ENCODE data around the gene ATP4B. TPM values are rescaled to one million over a fixed set of nuclear protein-coding genes. Genes with fewer than 3 reads are reported as not detected.

The ATP4B gene
- total RNA-seq, 1 donor, result not detected

- no peak for DNase-seq (ENCODE audit: low read depth)
- H3K4me3 ChIP-seq (ENCODE audit: low read depth, low read length), result no peak overlapping the region
- TF ChIP-seq CTCF (IDR thresholded peaks at IDR 0.05; ENCODE audit: insufficient read depth, low read depth, low read length), result no peak
These were observed 1.9 kb downstream of the ATP4B start for GRCh38 chr13:113656003-113656588.

GRCh38 chr13:113655346-113656002 is 2.5 kb downstream of the ATP4B start:
- no peak for DNase-seq (ENCODE audit: low read depth)
- TF ChIP-seq CTCF (IDR thresholded peaks at IDR 0.05; ENCODE audit: insufficient read depth, low read depth, low read length), result no peak
- H3K4me3 ChIP-seq (ENCODE audit: low read depth, low read length), result no peak overlapping the region

- no peak for TF ChIP-seq CTCF (IDR thresholded peaks at IDR 0.05; ENCODE audit: insufficient read depth, low read depth, low read length)
- no peak for DNase-seq (ENCODE audit: low read depth)
These were observed 3.2 kb downstream of the ATP4B start for GRCh38 chr13:113654591-113655345.

GRCh38 chr13:113654175-113654560 is 3.8 kb downstream of the ATP4B start:
- TF ChIP-seq CTCF (IDR thresholded peaks at IDR 0.05; ENCODE audit: insufficient read depth, low read depth, low read length), result no peak
- no peak for DNase-seq (ENCODE audit: low read depth)
- H3K4me3 ChIP-seq (ENCODE audit: low read depth, low read length), result no peak overlapping the region

More at GRCh38 chr13:113654591-113655345, 3.2 kb downstream of the ATP4B start:
- no peak overlapping the region for H3K4me3 ChIP-seq (ENCODE audit: low read depth, low read length)

- no peak for DNase-seq (ENCODE audit: low read depth)
- no peak for TF ChIP-seq CTCF (IDR thresholded peaks at IDR 0.05; ENCODE audit: insufficient read depth, low read depth, low read length)
- H3K4me3 ChIP-seq (ENCODE audit: low read depth, low read length), result no peak overlapping the region
These were observed 4.5 kb downstream of the ATP4B start for GRCh38 chr13:113653264-113654174.

Measured in fibroblast of villous mesenchyme (primary cell).